B cell (primary cell): Measurements from ENCODE around the gene PSKH1.

Experiments
- EZH2 ChIP-seq: IDR thresholded peaks from 2 replicates; pipeline ENCODE4 v1.6.1; 2012; ENCODE audit warnings: borderline replicate concordance, low read depth, mild to moderate bottlenecking, moderate library complexity, low read length; ENCODE audit not compliant: insufficient read depth, poor library complexity, severe bottlenecking
- TF ChIP-seq, protein P1 (sequence below): fragments of 200-600 bp; IDR thresholded peaks from one replicate; pipeline ENCODE4 v1.8.0; 2022; ENCODE audit warnings: antibody characterized with exemption, mild to moderate bottlenecking

DNA sequence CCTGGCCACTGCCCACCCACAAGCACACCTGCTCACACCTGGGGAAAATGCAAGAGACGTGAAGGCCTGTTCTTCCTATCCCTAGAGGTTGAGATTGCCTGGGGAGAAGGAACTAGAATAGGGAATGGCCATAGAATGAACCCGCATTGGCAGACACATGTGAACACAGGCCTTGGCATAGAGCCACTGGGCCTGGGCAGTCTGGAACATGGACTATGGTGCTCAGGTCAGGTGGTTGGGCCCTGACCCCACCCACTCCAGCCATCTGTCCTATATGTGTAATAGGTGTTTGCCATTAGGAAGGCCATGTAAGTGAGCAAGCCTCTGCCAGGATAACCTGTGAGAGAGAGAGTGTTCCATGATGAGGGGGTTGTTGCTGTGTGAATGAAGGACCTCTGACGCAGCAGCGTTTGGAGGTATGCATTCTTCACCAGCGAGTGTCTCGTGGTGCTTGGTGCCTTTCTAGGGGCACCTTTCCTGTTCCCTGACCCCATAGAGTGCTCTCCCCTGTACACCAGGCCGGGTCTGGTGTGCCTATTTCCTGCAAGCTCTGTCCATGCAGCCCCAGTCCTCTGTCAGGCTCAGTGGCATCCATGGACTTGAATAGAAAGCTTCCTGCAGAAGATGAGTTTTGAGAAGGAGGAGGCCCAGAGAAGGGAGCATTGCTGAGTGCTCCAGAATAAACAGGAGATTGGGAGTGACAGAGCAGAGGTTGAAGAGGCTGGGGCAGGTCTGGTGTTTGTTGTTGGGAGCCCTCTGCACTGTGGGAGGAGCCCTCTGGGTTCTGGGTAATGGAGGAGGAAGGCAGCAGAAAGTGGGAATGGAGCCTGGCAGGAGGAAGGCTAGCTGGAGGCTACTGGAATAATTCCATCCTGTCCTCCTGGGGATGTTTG, 23.0 kb downstream of the PSKH1 start:
- TF ChIP-seq, protein P1, sequence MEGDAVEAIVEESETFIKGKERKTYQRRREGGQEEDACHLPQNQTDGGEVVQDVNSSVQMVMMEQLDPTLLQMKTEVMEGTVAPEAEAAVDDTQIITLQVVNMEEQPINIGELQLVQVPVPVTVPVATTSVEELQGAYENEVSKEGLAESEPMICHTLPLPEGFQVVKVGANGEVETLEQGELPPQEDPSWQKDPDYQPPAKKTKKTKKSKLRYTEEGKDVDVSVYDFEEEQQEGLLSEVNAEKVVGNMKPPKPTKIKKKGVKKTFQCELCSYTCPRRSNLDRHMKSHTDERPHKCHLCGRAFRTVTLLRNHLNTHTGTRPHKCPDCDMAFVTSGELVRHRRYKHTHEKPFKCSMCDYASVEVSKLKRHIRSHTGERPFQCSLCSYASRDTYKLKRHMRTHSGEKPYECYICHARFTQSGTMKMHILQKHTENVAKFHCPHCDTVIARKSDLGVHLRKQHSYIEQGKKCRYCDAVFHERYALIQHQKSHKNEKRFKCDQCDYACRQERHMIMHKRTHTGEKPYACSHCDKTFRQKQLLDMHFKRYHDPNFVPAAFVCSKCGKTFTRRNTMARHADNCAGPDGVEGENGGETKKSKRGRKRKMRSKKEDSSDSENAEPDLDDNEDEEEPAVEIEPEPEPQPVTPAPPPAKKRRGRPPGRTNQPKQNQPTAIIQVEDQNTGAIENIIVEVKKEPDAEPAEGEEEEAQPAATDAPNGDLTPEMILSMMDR: no peak
- TF ChIP-seq EZH2: no peak
